GM19351 (cell line): ENCODE measurements around the gene CKMT2.

Experiments used
- ATAC-seq: cut with Tn5 transposase; IDR thresholded peaks from one replicate; pipeline ENCODE4 v1.9.1; 2021; ENCODE audit warnings: mild to moderate bottlenecking, moderate library complexity; ENCODE audit not compliant: unreplicated experiment

Gene CKMT2

GRCh38 chr5:81214848-81215247, 18.3 kb upstream of the CKMT2 start:
- no peak for ATAC-seq

- no peak for ATAC-seq
These were observed 17.0 kb upstream of the CKMT2 start for GRCh38 chr5:81216152-81216551.

- ATAC-seq, result no peak
These were observed 13.7 kb upstream of the CKMT2 start for GRCh38 chr5:81219389-81219788.

- no peak for ATAC-seq
These were observed 10.8 kb upstream of the CKMT2 start for GRCh38 chr5:81222285-81222684.

DNA sequence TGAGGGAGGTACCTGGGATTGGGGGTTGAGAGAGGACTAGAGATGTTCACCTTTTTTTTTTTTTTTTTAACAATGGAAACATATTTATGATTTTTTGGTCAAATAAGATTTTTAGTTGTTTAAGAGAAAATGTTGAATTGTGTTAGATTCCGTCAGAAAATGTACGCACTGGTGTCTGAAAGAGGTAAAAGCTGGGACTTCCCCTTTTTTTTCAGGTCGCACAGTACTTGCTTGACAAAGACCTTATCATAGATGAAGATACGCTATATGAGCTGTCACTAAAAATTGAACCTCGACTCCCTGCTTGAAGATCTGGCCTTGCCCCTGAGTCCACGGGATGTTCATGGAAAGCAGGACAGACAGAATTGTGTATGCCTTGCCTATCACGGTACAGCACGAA, 7.7 kb upstream of the CKMT2 start:
- ATAC-seq, result no peak

DNA sequence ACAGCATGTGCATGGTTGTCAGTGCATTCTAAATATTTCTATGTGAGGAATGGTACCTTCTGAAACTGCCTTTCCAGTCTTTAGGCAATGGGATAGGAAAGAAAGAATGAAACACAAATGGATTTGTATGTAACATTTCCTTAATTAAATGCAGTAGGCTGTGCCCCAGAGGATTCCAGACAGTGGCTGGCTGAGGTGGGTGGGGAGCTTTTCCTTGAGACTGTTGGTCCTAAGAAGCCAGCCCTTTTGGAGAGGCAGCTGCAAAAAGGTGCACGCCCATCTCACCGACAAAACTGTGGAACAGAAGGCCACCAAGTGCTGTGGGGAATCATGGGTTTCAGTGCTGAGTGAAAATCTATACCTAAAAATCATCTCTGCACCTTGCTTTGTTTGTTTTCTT, 6.8 kb upstream of the CKMT2 start:
- no peak for ATAC-seq

DNA sequence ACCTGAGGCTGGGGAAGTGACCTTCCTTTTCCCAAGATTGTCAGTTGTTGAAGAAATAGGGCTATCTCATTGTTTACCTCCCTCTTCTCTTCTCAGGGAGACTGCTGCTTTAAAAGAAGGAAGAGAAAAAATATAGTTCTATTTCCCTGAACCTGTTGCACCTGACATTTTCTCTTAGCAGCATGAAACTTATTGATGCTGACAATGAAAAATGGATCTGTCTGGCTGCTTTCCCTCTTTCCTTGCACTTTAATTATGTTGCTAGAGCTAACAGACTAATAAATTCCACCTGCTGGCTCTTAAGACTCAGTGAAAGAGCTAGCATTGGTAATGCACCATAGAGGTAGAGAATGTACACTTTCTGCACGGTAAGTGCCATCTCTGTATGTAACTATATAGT, 6.2 kb upstream of the CKMT2 start:
- no peak for ATAC-seq

DNA sequence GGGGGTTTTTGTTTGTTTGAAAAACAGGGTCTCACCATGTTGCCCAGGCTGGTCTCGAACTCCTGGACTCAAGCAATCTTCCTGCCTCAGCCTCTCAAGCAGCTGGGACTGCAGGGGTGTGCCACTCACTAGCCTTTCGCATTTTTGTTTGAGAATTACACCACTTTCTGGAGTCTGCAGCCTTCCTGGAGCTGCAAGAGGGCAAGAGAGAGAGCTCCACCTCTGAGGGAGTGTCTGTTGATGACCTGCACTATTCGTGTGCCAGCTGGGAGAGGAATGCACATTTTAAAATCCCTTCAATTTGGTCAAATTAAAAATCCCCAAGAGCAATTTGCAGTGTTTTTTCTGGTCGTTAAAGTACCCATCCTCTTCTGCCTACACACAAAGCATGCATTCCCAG, 5.0 kb upstream of the CKMT2 start:
- ATAC-seq, result no peak

DNA sequence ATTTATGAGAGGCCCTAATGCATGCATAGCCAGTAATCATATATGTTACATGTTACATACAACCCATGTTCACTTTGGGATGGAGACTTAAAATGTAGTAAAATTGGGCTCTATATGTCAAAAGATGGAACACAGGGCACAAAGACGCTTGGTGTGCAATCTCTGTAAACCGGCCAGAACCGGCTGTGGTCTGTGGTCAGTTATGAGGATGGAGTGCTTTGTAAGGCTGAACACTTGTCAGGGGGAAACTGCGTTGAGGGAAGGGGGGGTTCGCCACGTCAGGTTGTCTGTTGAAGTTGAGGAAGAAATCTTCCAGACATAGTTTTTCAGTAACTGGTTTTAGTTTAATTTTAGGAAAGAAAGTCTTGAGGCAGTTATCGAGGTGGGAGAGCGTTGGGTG, 2.7 kb upstream of the CKMT2 start:
- ATAC-seq, result no peak

DNA sequence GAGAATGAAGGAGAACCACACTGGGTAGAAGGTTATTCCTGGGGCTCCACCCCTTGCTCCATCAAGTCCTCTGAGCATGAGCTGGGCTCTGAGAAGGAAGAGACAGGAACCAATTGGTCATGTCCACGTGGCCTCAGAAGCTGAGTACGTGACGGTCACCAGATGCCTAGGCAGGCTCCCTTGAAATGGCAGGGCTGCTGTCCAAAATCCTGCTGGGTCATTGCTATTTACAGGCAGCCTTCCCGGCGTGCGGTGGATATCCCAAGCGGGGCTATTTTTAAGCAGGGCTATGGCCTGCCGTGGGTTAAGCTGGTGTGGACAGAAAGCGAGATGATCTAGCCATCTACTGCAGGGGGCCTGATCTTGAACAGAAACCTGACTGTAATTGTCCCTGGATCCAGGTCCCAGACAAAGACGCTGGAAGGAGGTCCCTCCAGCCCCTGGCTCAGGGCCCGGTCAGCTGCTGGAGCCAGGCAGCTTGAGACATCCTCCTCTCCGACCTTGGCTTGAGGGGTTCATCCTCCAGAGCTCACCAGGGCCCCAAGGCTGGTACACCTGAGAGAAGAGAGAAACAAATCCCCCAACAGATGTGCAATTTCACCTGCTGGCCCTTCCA, 550 bp upstream of the CKMT2 start:
- no peak for ATAC-seq

- no peak for ATAC-seq
These were observed 1.2 kb downstream of the CKMT2 start for GRCh38 chr5:81234299-81234698.

DNA sequence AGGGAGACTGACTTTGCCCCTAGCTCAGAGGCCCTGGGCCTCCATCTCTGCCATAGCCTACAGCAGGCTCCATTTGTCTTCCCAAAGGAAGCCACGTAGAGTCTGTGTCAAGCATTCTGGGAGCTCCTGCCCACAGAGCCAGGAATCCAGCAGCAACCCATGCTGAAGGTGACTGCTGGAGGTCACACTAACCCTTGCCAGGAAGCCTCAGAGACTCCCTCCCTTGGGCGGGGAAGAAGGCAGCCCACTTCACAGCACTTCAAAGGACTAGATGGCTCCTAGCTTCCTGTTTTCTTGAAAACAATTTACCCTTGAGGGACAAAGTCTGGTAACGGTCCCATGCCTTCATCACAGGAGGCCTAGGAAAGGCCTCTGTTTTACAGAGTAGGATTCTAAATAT, 1.7 kb downstream of the CKMT2 start:
- no peak for ATAC-seq

DNA sequence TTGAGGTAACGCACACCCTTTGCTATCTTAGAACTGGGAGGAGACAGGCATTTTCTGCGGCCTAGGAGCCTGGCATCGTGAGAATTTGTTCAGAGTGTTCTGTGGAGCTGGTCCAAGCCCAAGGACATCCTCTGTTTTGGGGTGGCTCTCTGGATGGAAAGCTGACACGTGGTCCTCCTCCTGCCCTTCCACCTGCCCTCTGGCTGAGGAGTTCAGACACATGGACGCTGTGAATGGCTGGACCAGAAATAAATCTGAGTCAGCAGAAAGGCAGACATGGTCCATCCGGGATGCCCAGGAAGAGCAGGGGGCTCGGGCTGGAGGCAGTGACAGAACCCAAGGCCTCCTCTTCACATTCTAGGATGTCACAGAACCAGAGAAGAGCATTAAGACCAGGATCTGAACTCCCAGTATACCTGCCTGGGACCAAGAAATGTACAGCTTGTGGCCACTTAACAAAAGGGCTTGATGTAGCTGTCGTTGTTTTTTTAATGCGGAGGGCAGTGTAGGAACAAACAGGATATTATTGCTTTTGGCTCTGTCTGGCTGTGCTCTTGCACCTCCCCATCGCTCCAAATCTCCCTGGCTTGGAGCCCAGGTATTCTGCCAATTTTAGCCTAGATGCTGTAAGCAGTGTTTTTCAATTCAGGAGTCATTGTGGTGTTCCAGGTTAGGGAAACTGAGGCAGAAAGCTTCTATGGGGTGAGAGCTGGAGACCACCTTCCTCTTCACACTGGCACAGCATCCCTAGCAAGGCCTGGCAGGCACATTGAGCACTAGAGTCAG, 2.4 kb downstream of the CKMT2 start:
- no peak for ATAC-seq

DNA sequence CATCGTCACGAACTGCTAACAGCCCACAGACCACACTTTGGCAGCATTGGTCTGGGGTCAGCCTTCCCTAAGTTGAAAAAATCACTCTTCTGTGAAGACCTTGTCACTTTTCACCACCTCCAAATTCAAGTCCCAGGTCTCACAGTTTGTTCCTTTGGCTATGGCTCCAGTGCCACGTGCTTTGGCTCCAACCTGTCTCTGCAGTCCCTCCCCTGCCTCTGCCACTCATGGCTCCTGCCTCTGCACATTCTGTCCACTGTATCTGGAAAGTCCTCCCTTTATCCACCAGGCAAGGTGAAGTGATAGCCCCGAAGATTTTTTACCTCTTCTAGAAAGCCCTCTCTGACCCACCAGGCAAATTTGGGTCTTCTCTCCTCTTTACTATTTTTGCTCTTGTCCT, 5.3 kb downstream of the CKMT2 start:
- ATAC-seq, result no peak

- no peak for ATAC-seq
These were observed 6.5 kb downstream of the CKMT2 start for GRCh38 chr5:81239613-81240012.

- no peak for ATAC-seq
These were observed 7.9 kb downstream of the CKMT2 start for GRCh38 chr5:81241001-81241400.

GRCh38 chr5:81241961-81242648, 9.0 kb downstream of the CKMT2 start:
- no peak for ATAC-seq

DNA sequence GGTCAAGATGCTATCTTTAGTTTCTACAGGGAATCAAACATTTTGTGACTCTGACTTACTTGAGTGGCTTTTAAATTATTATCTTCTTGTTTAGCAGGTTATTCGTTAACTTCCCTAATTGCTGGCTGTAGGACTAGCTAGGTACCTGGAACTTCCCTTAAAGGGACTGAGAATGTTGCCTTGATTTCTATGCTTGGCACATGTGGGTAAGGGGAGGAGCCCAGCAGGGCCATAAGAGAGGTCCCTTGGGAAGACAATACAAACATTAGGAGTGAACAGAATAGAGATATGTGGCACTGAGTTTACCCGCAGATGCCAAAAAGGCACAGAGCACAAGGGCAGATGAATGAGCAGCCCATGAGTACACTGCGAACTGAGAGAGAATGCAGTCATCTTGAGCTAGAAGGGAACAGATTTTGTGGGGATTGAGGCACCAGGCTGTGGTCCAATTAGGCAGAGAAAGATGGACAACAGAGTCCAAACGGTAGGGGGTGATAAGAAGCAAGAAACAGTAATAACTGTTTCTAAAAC, 9.8 kb downstream of the CKMT2 start:
- no peak for ATAC-seq

DNA sequence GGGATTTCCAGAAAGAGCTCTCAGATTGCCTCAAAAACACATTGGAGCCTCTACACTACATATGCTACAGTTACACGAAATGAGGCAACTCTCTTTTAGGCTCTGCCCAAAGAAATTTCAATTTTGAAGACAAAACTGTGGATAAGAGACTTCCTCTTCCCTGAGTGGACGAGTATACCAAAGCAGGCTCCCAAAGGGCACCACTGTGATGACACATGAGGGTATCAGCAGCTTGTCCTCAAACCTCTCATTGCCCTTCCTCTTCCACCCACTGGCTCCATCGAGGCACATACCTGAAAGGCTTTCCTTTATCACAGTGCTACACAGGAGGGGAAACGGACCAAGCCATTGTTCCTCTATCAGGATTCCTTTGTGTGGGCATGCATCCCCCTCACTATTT, 11.3 kb downstream of the CKMT2 start:
- no peak for ATAC-seq

- no peak for ATAC-seq
These were observed 12.7 kb downstream of the CKMT2 start for GRCh38 chr5:81245871-81246235.

DNA sequence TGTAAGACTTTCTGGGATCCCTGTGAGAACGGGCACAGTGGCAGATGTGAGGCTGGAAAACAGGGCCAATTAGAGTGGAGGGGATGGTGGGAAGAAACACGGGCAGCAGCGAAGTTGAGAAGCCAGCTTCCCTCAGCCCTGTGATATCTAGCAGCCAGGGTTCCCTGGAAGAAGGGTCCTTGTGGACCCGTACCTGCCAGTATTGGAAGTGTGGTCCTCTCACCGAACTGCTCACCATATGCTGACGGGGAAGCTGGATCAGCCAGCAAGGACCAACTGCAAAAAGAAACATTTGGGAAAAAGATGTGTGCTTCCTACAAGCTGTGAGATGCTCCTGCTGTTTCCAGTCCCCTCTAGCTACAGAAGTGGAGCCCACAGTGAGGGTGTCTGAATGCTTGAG, 13.6 kb downstream of the CKMT2 start:
- ATAC-seq, result no peak

DNA sequence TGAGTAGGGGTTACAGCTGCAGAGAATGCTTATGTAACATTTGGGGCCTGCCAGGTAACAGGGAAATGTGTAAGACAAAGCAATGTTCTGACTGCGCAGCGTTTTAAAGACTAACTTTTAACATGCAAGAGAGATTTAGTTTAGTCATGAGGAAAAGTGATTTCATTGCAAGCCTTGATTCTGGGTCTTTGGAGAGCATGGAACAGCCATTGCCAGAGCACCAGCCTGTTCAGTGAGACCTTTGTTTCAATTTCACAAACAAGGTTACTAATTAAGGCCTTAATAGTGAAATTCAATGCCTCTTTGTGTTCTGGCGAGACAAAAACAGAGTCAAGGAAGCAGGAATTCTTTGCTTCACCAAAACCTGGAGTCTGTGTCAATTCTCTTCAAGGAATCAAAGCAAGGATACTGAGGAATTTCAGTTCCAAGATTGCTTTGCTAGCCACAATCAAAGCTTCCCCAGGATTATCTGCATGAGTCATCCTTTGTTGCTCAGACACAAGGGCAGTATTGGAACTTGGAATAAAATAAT, 14.4 kb downstream of the CKMT2 start:
- ATAC-seq, result no peak
